Measurements from ENCODE around the gene IL1RAPL2.

GRCh38 chrX:104795804-104796203, 229.8 kb downstream of the IL1RAPL2 start:
- no peak for TF ChIP-seq CTCF (IDR thresholded peaks at IDR 0.05; ENCODE audit: extremely low read depth in 1 of 2, insufficient read depth in 1 of 2, low read depth in 1 of 2, low read length in 2 of 2)
- no peak for TF ChIP-seq MYC (IDR thresholded peaks at IDR 0.05; ENCODE audit: low read depth, low read length)
- no peak for TF ChIP-seq POLR2A (IDR thresholded peaks at IDR 0.05; ENCODE audit: low read depth, low read length)
- TF ChIP-seq EZH2 (IDR thresholded peaks at IDR 0.05; ENCODE audit: borderline replicate concordance, low read depth, low read length, severe bottlenecking), result no peak
